Brain microvascular endothelial cell (primary cell): Measurements from ENCODE around the gene FSD2.
A peak's percentile ranks its signal among the peaks of the same experiment; 100 is the strongest.

Source experiments
- DNase-seq: peaks from one replicate; pipeline ENCODE4 v3.0.0-alpha.2; 2020
- H3K27ac ChIP-seq: fragments of 250-450 bp; sonication (Bioruptor Pico); 2 replicates; pipeline ENCODE4 v1.5.1; 2020; ENCODE audit warnings: mild to moderate bottlenecking, moderate library complexity
- H3K27me3 ChIP-seq: fragments of 250-450 bp; sonication (Bioruptor Pico); replicated peaks from 2 replicates; pipeline ENCODE4 v1.5.1; 2020; ENCODE audit warnings: mild to moderate bottlenecking
- H3K36me3 ChIP-seq: fragments of 250-450 bp; sonication (Bioruptor Pico); replicated peaks from 2 replicates; pipeline ENCODE4 v1.5.1; 2020; ENCODE audit warnings: mild to moderate bottlenecking
- H3K4me3 ChIP-seq: 2 replicates; pipeline ENCODE4 v1.5.1; 2011; ENCODE audit warnings: low read depth, mild to moderate bottlenecking, control low read depth, low read length, moderate library complexity
- in situ Hi-C: cut with HindIII; loops from 2 replicates; pipeline ENCODE4 v1.10.0; 2017; ENCODE audit warnings: low sequenced_read_pairs, low pct_ligation_motif_present
- TF ChIP-seq, protein P1 (sequence below): IDR thresholded peaks from 2 replicates; pipeline ENCODE4 v1.5.1; 2011; ENCODE audit warnings: low read depth, mild to moderate bottlenecking, moderate library complexity, low read length, control low read depth, inconsistent platforms; ENCODE audit errors: missing control alignments

The FSD2 gene

DNA sequence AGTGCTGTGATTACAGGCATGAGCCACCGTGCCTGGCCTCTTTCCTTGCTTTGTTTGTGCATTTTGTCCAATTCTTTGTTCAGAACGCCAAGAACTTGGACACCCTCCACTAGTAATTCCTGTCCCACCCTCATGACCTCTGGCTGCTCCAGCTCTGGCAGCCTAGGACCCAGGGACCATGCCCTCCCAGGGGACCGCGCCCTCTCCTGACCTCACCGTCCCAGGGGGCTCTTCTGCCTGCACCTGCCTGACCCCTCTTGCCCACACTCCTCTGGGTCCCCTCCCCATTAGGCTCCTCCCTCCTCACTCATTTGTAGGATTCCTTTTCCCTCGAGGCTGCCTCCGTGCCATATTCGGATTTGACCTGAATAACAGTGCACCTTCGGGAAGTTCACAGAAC, 41.1 kb downstream of the FSD2 start:
- Histone ChIP-seq H3K27me3 (no peaks in the 10 kb centered on the region), H3K4me3 (no peak overlapping the region), H3K27ac (no peak overlapping the region), H3K36me3 (peaks cover 3% of the 10 kb centered on the region)
- in situ Hi-C loops, result no loop called here
- DNase-seq, result no peak
- TF ChIP-seq, protein P1, sequence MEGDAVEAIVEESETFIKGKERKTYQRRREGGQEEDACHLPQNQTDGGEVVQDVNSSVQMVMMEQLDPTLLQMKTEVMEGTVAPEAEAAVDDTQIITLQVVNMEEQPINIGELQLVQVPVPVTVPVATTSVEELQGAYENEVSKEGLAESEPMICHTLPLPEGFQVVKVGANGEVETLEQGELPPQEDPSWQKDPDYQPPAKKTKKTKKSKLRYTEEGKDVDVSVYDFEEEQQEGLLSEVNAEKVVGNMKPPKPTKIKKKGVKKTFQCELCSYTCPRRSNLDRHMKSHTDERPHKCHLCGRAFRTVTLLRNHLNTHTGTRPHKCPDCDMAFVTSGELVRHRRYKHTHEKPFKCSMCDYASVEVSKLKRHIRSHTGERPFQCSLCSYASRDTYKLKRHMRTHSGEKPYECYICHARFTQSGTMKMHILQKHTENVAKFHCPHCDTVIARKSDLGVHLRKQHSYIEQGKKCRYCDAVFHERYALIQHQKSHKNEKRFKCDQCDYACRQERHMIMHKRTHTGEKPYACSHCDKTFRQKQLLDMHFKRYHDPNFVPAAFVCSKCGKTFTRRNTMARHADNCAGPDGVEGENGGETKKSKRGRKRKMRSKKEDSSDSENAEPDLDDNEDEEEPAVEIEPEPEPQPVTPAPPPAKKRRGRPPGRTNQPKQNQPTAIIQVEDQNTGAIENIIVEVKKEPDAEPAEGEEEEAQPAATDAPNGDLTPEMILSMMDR, result no peak

GRCh38 chr15:82764117-82764490, 41.8 kb downstream of the FSD2 start:
- Histone ChIP-seq H3K36me3 (peaks cover 3% of the 10 kb centered on the region), H3K4me3 (no peak overlapping the region), H3K27ac (no peak overlapping the region), H3K27me3 (no peaks in the 10 kb centered on the region)
- TF ChIP-seq, protein P1, result no peak
- in situ Hi-C loops, result no loop called here
- no peak for DNase-seq

DNA sequence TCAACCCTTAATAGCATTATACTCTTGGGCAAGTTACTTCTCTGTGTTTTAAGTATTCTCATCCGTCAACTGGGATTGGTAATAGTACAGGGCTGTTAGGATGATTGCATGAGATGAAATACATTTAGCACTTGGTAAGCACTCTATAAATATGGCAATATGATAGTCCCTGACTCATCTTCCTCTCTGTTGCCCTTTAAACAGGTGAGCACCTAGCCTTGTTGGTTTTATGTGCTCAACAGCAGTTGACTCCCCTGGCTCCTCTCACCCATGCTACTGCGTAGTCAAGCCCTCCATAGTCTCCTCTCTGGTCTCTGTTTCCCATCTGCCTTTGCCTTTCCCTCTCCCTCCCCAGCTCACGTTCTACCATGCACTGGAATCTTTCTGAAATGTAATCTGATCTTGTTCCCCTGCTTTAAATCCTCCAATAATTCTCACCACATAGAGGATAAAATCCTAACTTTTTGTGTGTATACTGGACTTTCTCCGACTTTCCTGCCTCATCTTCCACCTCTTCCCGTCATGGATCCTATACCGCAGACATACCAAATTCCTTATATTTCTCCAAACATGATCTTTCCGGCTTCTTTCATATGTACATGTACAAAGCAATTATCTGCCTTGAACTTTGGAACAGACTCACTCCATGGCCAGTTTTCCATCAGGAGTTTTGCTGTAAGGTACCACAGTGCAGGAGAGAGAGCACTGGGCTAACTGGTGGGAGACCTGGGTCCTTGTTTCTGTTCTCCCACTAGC, 42.3 kb downstream of the FSD2 start:
- Histone ChIP-seq H3K27me3 (no peaks in the 10 kb centered on the region), H3K36me3 (peaks cover 8% of the 10 kb centered on the region), H3K27ac (no peak overlapping the region), H3K4me3 (no peak overlapping the region)
- in situ Hi-C loops, result no loop called here
- TF ChIP-seq, protein P1, result no peak
- no peak for DNase-seq

- peak overlapping the region; percentile 95 for H3K4me3 ChIP-seq
- no peak overlapping the region for H3K27ac ChIP-seq
- no peak for DNase-seq
- in situ Hi-C loops, result no loop called here
- TF ChIP-seq, protein P1, result no peak
- no peaks in the 10 kb centered on the region for H3K27me3 ChIP-seq
- H3K36me3 ChIP-seq, result peaks cover 26% of the 10 kb centered on the region
Observed at GRCh38 chr15:82751308-82751707, 54.6 kb downstream of the FSD2 start.

DNA sequence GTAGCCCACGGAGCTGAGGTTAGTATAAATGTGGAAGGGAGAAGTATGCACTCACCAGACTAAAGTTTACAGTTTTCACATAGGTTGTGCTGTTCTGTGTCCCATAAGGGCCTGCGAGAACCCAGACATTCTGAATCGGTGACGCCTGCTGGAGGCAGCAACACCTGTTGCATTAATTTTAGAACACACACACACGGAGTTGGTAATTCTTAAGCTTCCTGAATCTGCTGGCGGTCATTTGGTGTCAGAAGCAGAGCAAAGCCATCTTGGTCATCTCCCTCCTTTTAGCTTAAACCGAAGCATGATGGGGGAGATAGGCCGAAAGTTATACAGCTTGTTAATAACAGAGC, 55.1 kb downstream of the FSD2 start:
- peak overlapping the region; percentile 95 for H3K4me3 ChIP-seq
- peaks cover 21% of the 10 kb centered on the region for H3K36me3 ChIP-seq
- TF ChIP-seq, protein P1, result peak; percentile 13
- no peak for DNase-seq
- peak overlapping the region; percentile 86 for H3K27ac ChIP-seq
- in situ Hi-C loops, result no loop called here
- H3K27me3 ChIP-seq, result no peaks in the 10 kb centered on the region
